Activated CD8-positive, alpha-beta memory T cell treated with anti-CD3 and anti-CD28 coated beads, Interleukin-2, amount 50 U/mL, for 4 hours (primary cell): ENCODE data around the gene MOB1B.

Experiments used
- DNase-seq: peaks from one replicate; pipeline ENCODE4 v3.0.0-alpha.2; 2020

MOB1B gene

GRCh38 chr4:70915036-70915815, 13.1 kb downstream of the MOB1B start:
- DNase-seq: no peak

- no peak for DNase-seq
Observed at GRCh38 chr4:70915874-70916559, 13.8 kb downstream of the MOB1B start.

- no peak for DNase-seq
Observed at GRCh38 chr4:70920592-70920991, 18.4 kb downstream of the MOB1B start.

- DNase-seq: no peak
Observed at GRCh38 chr4:70925418-70925817, 23.2 kb downstream of the MOB1B start.

GRCh38 chr4:70925899-70926635, 23.9 kb downstream of the MOB1B start:
- no peak for DNase-seq

GRCh38 chr4:70927502-70928137, 25.5 kb downstream of the MOB1B start:
- no peak for DNase-seq

- no peak for DNase-seq
Observed at GRCh38 chr4:70930530-70931256, 28.5 kb downstream of the MOB1B start.

GRCh38 chr4:70931347-70931746, 29.2 kb downstream of the MOB1B start:
- no peak for DNase-seq

- no peak for DNase-seq
Observed at GRCh38 chr4:70932984-70933383, 30.8 kb downstream of the MOB1B start.

- no peak for DNase-seq
Observed at GRCh38 chr4:70935038-70935695, 33.0 kb downstream of the MOB1B start.

- DNase-seq: no peak
Observed at GRCh38 chr4:70936200-70936787, 34.1 kb downstream of the MOB1B start.

GRCh38 chr4:70938086-70938485, 35.9 kb downstream of the MOB1B start:
- no peak for DNase-seq

- DNase-seq: no peak
Observed at GRCh38 chr4:70940134-70940533, 38.0 kb downstream of the MOB1B start.

- DNase-seq: no peak
Observed at GRCh38 chr4:70943114-70943513, 40.9 kb downstream of the MOB1B start.

- DNase-seq: no peak
Observed at GRCh38 chr4:70945046-70945445, 42.9 kb downstream of the MOB1B start.

GRCh38 chr4:70945452-70946055, 43.4 kb downstream of the MOB1B start:
- no peak for DNase-seq

GRCh38 chr4:70946939-70947338, 44.8 kb downstream of the MOB1B start:
- DNase-seq: no peak

- no peak for DNase-seq
Observed at GRCh38 chr4:70948665-70949260, 46.6 kb downstream of the MOB1B start.

GRCh38 chr4:70954032-70954431, 51.9 kb downstream of the MOB1B start:
- DNase-seq: no peak

GRCh38 chr4:70956549-70957210, 54.5 kb downstream of the MOB1B start:
- DNase-seq: no peak
